ENCODE measurements around the gene SMC1B.

GRCh38 chr22:45357490-45357889, 55.9 kb downstream of the SMC1B start:
- no peak for TF ChIP-seq POLR2AphosphoS5 (IDR thresholded peaks at IDR 0.05; ENCODE audit: low read depth)
- TF ChIP-seq EZH2phosphoT487 (IDR thresholded peaks at IDR 0.05; ENCODE audit: unreplicated experiment) = no peak
- no peak for TF ChIP-seq EZH2 (IDR thresholded peaks at IDR 0.05; ENCODE audit: low read depth, unreplicated experiment)
- TF ChIP-seq CREB1 (CRISPR knock-in tag; IDR thresholded peaks at IDR 0.05; ENCODE audit: low read depth) = no peak
- TF ChIP-seq CTCF (conservative IDR thresholded peaks at IDR 0.05; ENCODE audit: low read depth in 2 of 2) = no peak
